ENCODE results near the gene MED13L. TPM values are rescaled to one million over a fixed set of nuclear protein-coding genes. Genes with fewer than 3 reads are reported as not detected.

The MED13L gene
- total RNA-seq, 1 donor from 2014 or later = 39.8 TPM

- Histone ChIP-seq H3K27me3 (ENCODE audit: control insufficient read depth, insufficient read depth, low read length) (no peaks in the 10 kb centered on the region), H3K4me3 (ENCODE audit: low read depth, low read length) (no peak overlapping the region), H3K36me3 (ENCODE audit: control insufficient read depth, insufficient read depth, low read length) (peaks cover 14% of the 10 kb centered on the region)
- DNase-seq (ENCODE audit: low read depth) (no peak), FAIRE-seq (no peak)
- TF ChIP-seq CTCF (IDR thresholded peaks at IDR 0.05; ENCODE audit: insufficient read depth, low read length, severe bottlenecking) = no peak
These were observed 312.9 kb downstream of the MED13L start for GRCh38 chr12:115964626-115965025.

GRCh38 chr12:115964214-115964613, 313.3 kb downstream of the MED13L start:
- Histone ChIP-seq H3K4me3 (ENCODE audit: low read depth, low read length) (no peak overlapping the region), H3K27me3 (ENCODE audit: control insufficient read depth, insufficient read depth, low read length) (no peaks in the 10 kb centered on the region), H3K36me3 (ENCODE audit: control insufficient read depth, insufficient read depth, low read length) (peaks cover 14% of the 10 kb centered on the region)
- FAIRE-seq (no peak), DNase-seq (ENCODE audit: low read depth) (no peak)
- TF ChIP-seq CTCF (IDR thresholded peaks at IDR 0.05; ENCODE audit: insufficient read depth, low read length, severe bottlenecking) = no peak

GRCh38 chr12:115962216-115962615, 315.3 kb downstream of the MED13L start:
- Histone ChIP-seq H3K36me3 (ENCODE audit: control insufficient read depth, insufficient read depth, low read length) (peaks cover 12% of the 10 kb centered on the region), H3K4me3 (ENCODE audit: low read depth, low read length) (no peak overlapping the region), H3K27me3 (ENCODE audit: control insufficient read depth, insufficient read depth, low read length) (no peaks in the 10 kb centered on the region)
- no peak for TF ChIP-seq CTCF (IDR thresholded peaks at IDR 0.05; ENCODE audit: insufficient read depth, low read length, severe bottlenecking)
- no peak for FAIRE-seq
- no peak for DNase-seq (ENCODE audit: low read depth)

- Histone ChIP-seq H3K27me3 (ENCODE audit: control insufficient read depth, insufficient read depth, low read length) (no peaks in the 10 kb centered on the region), H3K36me3 (ENCODE audit: control insufficient read depth, insufficient read depth, low read length) (peaks cover 12% of the 10 kb centered on the region), H3K4me3 (ENCODE audit: low read depth, low read length) (no peak overlapping the region)
- no peak for TF ChIP-seq CTCF (IDR thresholded peaks at IDR 0.05; ENCODE audit: insufficient read depth, low read length, severe bottlenecking)
- FAIRE-seq = no peak
- no peak for DNase-seq (ENCODE audit: low read depth)
These were observed 316.4 kb downstream of the MED13L start for GRCh38 chr12:115960868-115961802.

- no peaks in the 10 kb centered on the region for H3K27me3 ChIP-seq (ENCODE audit: control insufficient read depth, insufficient read depth, low read length)
- no peak for TF ChIP-seq CTCF (IDR thresholded peaks at IDR 0.05; ENCODE audit: insufficient read depth, low read length, severe bottlenecking)
- FAIRE-seq (no peak), DNase-seq (ENCODE audit: low read depth) (no peak)
- H3K36me3 ChIP-seq (ENCODE audit: control insufficient read depth, insufficient read depth, low read length) = peaks cover 8% of the 10 kb centered on the region
- H3K4me3 ChIP-seq (ENCODE audit: low read depth, low read length) = no peak overlapping the region
These were observed 319.7 kb downstream of the MED13L start for GRCh38 chr12:115957686-115958290.

All from bronchial epithelial cell (primary cell).